GM13976 (cell line): ENCODE measurements around the gene ALPP.
"Not testable (repeated sequence)": the region's sequence is repeated elsewhere in the genome, so short reads cannot be mapped to it uniquely, and the experiment has no call there.

Experiments
- DNase-seq: peaks from one replicate; pipeline ENCODE4 v3.0.0; 2012; ENCODE audit warnings: low spot score
- CTCF ChIP-seq: IDR thresholded peaks from 2 replicates; pipeline ENCODE4 v1.5.1; 2012; ENCODE audit warnings: borderline replicate concordance, mild to moderate bottlenecking; ENCODE audit not compliant: insufficient read depth; ENCODE audit errors: extremely low read depth, missing control alignments, control extremely low read depth
- in situ Hi-C: fragments of 300-500 bp; cut with MboI; formaldehyde crosslinking; loops from one replicate; pipeline ENCODE4 v1.12.0; 2022; ENCODE audit warnings: low sequenced_read_pairs, mixed read lengths, inconsistent platforms; ENCODE audit not compliant: unreplicated experiment

Gene ALPP

DNA sequence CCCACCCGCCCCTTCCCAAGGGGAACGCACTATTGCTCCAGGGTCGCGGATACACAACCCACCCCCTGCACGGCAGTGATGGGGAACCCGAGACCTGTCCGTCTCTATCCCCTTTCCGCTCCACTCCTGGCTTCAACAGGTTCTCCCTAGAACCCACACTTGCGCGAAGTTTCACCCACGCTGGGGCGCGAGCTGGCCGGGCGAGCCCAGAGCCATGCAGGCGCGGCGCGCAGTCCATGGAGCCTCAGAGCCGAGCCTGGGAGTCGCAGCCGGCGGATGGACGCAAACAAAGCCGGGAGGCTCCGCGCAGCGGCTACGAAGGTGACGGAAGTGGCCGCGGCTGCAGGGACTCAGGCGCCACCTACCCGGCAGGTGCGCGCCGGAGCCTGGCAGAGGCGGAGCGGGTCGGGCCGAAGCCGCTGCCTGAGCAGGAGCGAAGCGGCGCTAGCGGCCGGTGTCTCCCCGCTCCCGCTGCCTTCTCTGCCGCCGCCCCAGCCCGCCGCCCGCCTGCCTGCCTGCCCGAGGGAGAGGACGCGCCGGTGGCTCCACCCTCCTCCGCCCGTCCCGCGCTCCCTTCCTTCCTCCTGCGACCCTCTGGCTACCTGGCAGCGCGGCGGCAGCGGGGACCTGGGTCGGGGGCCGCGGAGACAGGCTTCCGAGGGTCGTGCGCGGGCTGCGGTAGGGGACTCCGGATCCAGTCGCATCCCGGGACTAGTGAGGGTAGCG, 42.1 kb downstream of the ALPP start:
- no peak for TF ChIP-seq CTCF
- no peak for DNase-seq
- in situ Hi-C loops = no loop called here

DNA sequence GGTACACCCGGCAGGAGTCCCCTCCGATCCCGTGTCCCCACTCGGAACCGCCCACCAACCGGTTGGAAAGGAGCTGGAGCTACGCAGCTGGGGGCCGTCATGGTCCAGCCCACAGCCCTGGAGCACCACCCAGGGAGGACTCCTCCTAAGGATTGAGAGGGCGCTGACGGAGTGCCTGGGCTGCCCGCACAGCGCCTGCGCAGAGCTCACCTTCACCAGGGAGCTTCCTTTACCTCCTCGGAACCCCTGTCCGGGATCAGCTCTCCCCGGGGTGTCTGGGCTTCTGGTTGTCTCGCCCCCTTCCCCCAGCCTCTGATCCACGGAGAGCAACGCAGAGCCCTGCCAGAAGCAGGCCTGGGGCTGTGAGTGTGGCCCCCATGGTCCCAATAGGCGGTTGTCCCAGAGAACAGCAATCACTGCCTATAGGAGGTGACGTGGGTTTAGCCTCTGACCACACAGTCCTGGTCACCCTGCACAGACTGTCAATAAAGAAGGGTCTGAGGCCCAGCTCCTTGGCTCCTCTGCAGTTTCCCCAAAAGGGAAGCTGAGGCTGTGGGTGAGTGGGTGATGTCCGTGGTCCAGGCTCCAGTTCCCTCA, 42.7 kb downstream of the ALPP start:
- in situ Hi-C loops = no loop called here
- no peak for TF ChIP-seq CTCF
- no peak for DNase-seq

GRCh38 chr2:232422051-232422450, 43.5 kb downstream of the ALPP start:
- no peak for DNase-seq
- TF ChIP-seq CTCF = no peak
- in situ Hi-C loops = no loop called here

GRCh38 chr2:232422996-232423395, 44.4 kb downstream of the ALPP start:
- in situ Hi-C loops, DNase-seq: not testable (repeated sequence)

DNA sequence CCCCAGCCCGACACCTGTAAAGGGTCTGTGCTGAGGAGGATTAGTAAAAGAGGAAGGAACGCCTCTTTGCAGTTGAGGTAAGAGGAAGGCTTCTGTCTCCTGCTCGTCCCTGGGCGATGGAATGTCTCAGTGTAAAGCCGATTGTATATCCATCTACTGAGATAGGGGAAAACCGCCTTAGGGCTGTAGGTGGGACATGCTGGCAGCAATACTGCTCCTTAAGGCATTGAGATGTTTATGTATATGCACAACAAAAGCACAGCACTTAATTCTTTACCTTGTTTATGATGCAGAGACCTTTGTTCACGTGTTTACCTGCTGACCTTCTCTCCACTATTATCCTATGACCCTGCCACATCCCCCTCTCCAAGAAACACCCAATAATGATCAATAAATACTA, 44.9 kb downstream of the ALPP start:
- DNase-seq, in situ Hi-C loops: not testable (repeated sequence)

- TF ChIP-seq CTCF = no peak
- DNase-seq = no peak
- in situ Hi-C loops = no loop called here
These were observed 53.4 kb downstream of the ALPP start for GRCh38 chr2:232431705-232432590.
